ENCODE results near the gene ZNF628.
A peak's percentile ranks its signal among the peaks of the same experiment; 100 is the strongest.

Gene ZNF628

GRCh38 chr19:55466241-55466614, 10.2 kb upstream of the ZNF628 start:
- no peak overlapping the region for H3K9ac ChIP-seq
- no peak overlapping the region for H3K27ac ChIP-seq
- no peak for TF ChIP-seq CTCF (IDR thresholded peaks at IDR 0.05)

GRCh38 chr19:55467236-55468053, 9.0 kb upstream of the ZNF628 start:
- Histone ChIP-seq H3K4me3 (ENCODE audit: low read depth, low read length) (no peak overlapping the region), H3K36me3 (ENCODE audit: control insufficient read depth, insufficient read depth, low read length) (no peaks in the 10 kb centered on the region), H2AFZ (peak overlapping the region; percentile 27), H3K27me3 (ENCODE audit: control insufficient read depth, insufficient read depth, low read length) (no peaks in the 10 kb centered on the region), H3K4me1 (peaks cover 6% of the 10 kb centered on the region), H3K9ac (no peak overlapping the region), H3K79me2 (no peaks in the 10 kb centered on the region), H3K9me3 (ENCODE audit: control insufficient read depth, low read length) (no peaks in the 10 kb centered on the region), H3K27ac (no peak overlapping the region), H3K4me2 (ENCODE audit: low read length) (no peak overlapping the region)
- TF ChIP-seq CTCF (IDR thresholded peaks at IDR 0.05), result peak; percentile 99

More at GRCh38 chr19:55466241-55466614, 10.2 kb upstream of the ZNF628 start:
- Histone ChIP-seq H3K4me1 (peaks cover 6% of the 10 kb centered on the region), H3K4me2 (ENCODE audit: low read length) (no peak overlapping the region), H2AFZ (no peak overlapping the region), H3K27me3 (ENCODE audit: control insufficient read depth, insufficient read depth, low read length) (no peaks in the 10 kb centered on the region), H3K36me3 (ENCODE audit: control insufficient read depth, insufficient read depth, low read length) (no peaks in the 10 kb centered on the region), H3K79me2 (no peaks in the 10 kb centered on the region), H3K9me3 (ENCODE audit: control insufficient read depth, low read length) (no peaks in the 10 kb centered on the region), H3K4me3 (ENCODE audit: low read depth, low read length) (no peak overlapping the region)

- Histone ChIP-seq H3K9ac (no peak overlapping the region), H3K4me2 (ENCODE audit: low read length) (no peak overlapping the region)
Observed at GRCh38 chr19:55468054-55468393, 8.4 kb upstream of the ZNF628 start.

GRCh38 chr19:55471266-55471665, 5.2 kb upstream of the ZNF628 start:
- no peak for TF ChIP-seq CTCF (IDR thresholded peaks at IDR 0.05)
- Histone ChIP-seq H3K79me2 (no peaks in the 10 kb centered on the region), H3K27ac (no peak overlapping the region), H3K27me3 (ENCODE audit: control insufficient read depth, insufficient read depth, low read length) (no peaks in the 10 kb centered on the region), H2AFZ (no peak overlapping the region), H3K4me1 (peaks cover 18% of the 10 kb centered on the region), H3K9me3 (ENCODE audit: control insufficient read depth, low read length) (no peaks in the 10 kb centered on the region), H3K4me3 (ENCODE audit: low read depth, low read length) (no peak overlapping the region), H3K4me2 (ENCODE audit: low read length) (no peak overlapping the region), H3K36me3 (ENCODE audit: control insufficient read depth, insufficient read depth, low read length) (no peaks in the 10 kb centered on the region), H3K9ac (no peak overlapping the region)

More at GRCh38 chr19:55468054-55468393, 8.4 kb upstream of the ZNF628 start:
- H3K36me3 ChIP-seq (ENCODE audit: control insufficient read depth, insufficient read depth, low read length), result no peaks in the 10 kb centered on the region
- no peak overlapping the region for H3K27ac ChIP-seq
- no peaks in the 10 kb centered on the region for H3K9me3 ChIP-seq (ENCODE audit: control insufficient read depth, low read length)
- H3K4me3 ChIP-seq (ENCODE audit: low read depth, low read length), result no peak overlapping the region
- no peaks in the 10 kb centered on the region for H3K79me2 ChIP-seq
- peak overlapping the region; percentile 27 for H2AFZ ChIP-seq
- no peak for TF ChIP-seq CTCF (IDR thresholded peaks at IDR 0.05)
- no peaks in the 10 kb centered on the region for H3K27me3 ChIP-seq (ENCODE audit: control insufficient read depth, insufficient read depth, low read length)
- peaks cover 6% of the 10 kb centered on the region for H3K4me1 ChIP-seq

- H3K9ac ChIP-seq, result no peak overlapping the region
- H3K27ac ChIP-seq, result no peak overlapping the region
- TF ChIP-seq CTCF (IDR thresholded peaks at IDR 0.05), result no peak
- no peak overlapping the region for H2AFZ ChIP-seq
- no peak overlapping the region for H3K4me2 ChIP-seq (ENCODE audit: low read length)
- no peak overlapping the region for H3K4me3 ChIP-seq (ENCODE audit: low read depth, low read length)
- no peaks in the 10 kb centered on the region for H3K27me3 ChIP-seq (ENCODE audit: control insufficient read depth, insufficient read depth, low read length)
- no peaks in the 10 kb centered on the region for H3K9me3 ChIP-seq (ENCODE audit: control insufficient read depth, low read length)
- H3K79me2 ChIP-seq, result peaks cover 6% of the 10 kb centered on the region
- H3K4me1 ChIP-seq, result peaks cover 18% of the 10 kb centered on the region
- no peaks in the 10 kb centered on the region for H3K36me3 ChIP-seq (ENCODE audit: control insufficient read depth, insufficient read depth, low read length)
Observed at GRCh38 chr19:55472463-55472862, 4.0 kb upstream of the ZNF628 start.
